G401 (cell line): ENCODE results near the gene FARP1. TPM values are rescaled to one million over a fixed set of nuclear protein-coding genes. Genes with fewer than 3 reads are reported as not detected.
A peak's percentile ranks its signal among the peaks of the same experiment; 100 is the strongest.

Experiments
- DNase-seq: peaks from one replicate; pipeline ENCODE4 v3.0.0-alpha.2; 2015; ENCODE audit warnings: low spot score
- in situ Hi-C: cut with HindIII; loops from 2 replicates; pipeline ENCODE4 v1.10.0; 2016; ENCODE audit warnings: low sequenced_read_pairs, mixed read lengths
- total RNA-seq: library from RNA; depleted of rRNA; stranded (reverse); fragments of >200 nt; shearing (Covaris generic); gene quantifications from 2 replicates; pipeline ENCODE4 v1.2.3, GENCODE V29; 2014

FARP1 gene
- total RNA-seq, 1 experiment from 2014 or later, result 50.3 TPM

- in situ Hi-C loops, result no loop called here
- DNase-seq, result no peak
Observed at GRCh38 chr13:98123176-98123575, 19.7 kb upstream of the FARP1 start.

- no peak for DNase-seq
- in situ Hi-C loops, result no loop called here
Observed at GRCh38 chr13:98129059-98129746, 13.7 kb upstream of the FARP1 start.

DNA sequence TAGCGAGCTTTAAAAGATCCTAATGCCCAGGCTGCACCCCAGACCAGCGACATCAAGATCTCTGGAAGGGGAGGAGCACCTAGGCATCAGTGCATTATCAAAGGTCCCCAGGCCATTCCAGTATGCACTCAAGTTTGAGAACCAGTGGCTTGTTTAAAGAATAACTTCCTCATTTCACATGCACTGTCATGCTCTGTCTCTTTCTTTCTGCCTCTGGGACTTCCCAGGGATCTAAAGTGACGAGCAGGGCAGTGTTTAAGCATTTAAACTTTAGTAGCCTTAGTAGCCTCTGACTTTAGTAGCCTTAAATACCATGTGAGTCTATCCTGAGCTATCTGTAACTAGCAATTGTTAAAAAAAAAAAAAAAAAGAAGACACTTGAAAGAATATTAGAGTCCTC is 8.9 kb upstream of the FARP1 start:
- in situ Hi-C loops, result no loop called here
- DNase-seq, result no peak

GRCh38 chr13:98134901-98135300 is 8.0 kb upstream of the FARP1 start:
- no peak for DNase-seq
- in situ Hi-C loops, result no loop called here

GRCh38 chr13:98141091-98141490 is 1.8 kb upstream of the FARP1 start:
- in situ Hi-C loops, result no loop called here
- no peak for DNase-seq

DNA sequence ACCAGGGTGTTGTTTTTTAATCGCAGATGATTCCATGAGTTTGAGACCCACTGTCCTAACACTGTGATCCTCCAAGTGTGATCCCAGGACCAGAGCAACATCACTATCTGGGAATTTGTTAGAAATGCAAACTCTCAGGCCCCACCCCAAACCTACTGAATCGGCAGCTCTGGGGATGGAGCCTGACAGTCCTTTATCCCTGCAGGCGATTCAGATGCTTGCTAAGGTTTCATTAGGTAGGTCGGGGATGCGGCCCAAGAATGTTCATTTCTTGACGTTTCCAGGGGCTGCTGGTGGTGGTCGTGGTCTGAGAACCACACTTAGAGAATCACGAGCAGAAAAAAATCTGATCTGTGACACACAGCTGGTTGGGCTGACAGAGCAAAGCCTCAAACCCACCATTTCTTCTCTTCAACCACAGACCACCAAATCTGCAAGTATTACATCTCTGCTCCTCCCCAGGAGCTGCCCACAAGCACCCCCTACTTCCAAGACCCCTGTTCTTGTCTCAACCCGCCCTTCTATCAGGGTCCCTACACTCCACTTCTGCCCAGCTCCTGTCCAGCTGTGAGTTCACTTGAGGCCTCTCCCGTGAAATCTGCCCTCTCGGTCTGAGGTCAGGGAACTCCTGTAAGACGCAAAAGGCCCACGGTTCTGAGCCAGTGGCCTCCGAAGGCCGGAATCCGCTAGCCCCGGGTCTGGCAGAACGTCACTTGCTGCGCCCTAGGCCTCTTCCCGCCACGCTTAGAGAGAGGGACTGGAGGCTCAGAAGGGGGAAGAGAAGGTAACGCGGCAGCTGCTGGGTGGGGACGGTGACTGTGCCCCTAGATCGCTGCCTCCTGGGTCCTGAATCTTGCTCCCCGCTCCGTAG is 1.1 kb upstream of the FARP1 start:
- no peak for DNase-seq
- in situ Hi-C loops, result no loop called here

DNA sequence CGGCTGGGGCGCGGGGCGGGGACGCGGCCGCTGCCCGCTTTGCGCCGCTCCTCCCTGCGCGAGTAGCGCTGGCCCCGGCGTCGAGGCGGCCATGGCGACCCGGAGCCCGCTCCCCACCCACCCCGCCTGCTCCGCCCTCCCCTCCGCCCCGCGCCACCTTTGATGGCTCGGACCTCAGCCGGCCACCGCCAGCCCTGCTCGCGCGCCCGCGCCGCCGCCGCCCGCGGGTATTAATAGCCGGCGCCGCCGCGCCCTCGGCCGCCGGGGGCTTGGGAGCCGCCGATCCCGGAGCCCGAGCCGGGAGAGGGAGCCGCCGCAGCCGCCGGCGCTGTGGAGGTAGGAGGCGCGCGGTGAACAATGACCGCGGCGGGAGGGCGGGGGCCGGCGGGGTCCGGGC is 261 bp downstream of the FARP1 start:
- DNase-seq, result no peak
- in situ Hi-C loops, result no loop called here

DNA sequence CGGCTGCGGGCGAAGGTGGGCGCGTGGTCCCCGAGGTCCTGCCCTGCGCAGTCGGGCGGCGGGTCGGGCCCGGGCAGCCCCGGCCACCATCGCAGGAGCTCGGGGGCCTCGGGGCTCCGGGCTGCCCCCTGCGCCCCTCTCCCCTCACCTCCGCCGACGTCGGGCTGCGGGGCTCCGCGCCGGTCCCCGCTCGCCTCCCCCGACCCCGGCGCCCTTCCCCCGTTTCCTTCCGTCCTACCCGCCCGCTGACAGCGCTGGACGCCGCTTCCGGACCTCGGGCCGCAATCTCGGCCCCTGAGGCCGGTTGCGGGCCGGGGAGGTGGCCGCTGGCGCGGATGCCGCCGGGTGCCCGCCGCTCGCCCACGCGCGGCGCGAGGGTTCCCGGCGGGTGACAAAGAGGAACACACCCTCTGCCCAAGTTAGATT is 720 bp downstream of the FARP1 start:
- in situ Hi-C loops, result no loop called here
- no peak for DNase-seq

DNA sequence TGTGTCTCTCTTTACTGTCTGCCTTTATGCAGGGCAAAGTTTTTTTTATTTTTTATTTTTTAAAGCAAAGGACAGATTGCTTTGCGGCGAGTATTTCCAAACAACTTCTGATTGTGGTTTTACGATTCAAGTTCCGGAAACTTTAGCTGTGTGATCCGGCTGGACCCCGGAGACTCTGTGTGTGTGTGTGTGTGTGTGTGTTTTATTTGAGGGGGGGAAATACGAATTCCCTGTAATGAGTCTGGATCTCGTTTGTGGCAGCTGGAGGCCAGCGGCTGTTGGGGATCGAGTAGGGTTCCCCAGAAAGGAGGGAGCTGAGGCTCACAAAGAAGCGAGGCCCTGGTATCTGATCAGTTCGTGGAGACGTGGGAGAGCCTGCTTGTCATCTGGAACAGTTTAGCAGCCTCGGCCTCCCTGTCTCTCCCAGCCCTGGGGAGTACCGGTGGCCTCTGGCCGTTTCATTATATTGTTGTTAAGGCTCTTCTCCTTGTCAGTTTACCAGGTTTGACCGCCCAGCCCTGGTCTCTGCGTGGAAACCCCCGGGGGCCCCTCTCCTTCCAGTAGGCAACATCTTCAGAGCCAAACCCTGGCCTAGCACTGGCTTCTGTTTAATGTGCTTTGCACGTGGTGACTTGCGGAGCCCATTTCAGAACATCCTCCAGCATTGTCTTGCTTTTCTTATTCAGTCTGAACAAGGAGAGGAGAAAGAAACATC is 1.3 kb downstream of the FARP1 start:
- in situ Hi-C loops, result no loop called here
- no peak for DNase-seq

GRCh38 chr13:98144801-98145350 is 2.0 kb downstream of the FARP1 start:
- peak; percentile 21 for DNase-seq
- in situ Hi-C loops, result no loop called here

DNA sequence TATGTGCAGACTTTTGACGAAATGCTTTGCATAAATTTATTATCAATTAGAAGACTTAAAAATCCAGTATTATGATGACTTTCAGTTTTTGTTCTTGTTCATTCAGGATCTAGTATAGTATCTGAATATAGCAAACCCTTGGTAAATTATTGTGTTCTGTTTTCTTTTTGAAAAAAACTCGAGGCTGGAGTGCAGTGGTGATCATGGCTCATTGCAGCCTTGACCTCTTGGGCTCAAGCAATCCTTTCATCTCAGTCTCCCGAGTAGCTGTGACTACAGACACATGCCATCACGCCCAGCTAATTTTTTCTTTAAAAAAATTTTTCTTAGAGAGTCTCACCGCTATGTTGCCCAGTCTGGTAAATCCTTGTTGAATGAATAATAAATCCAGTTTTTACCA is 4.6 kb downstream of the FARP1 start:
- no peak for DNase-seq
- in situ Hi-C loops, result no loop called here

GRCh38 chr13:98150832-98151479 is 8.1 kb downstream of the FARP1 start:
- DNase-seq, result no peak
- in situ Hi-C loops, result no loop called here

GRCh38 chr13:98155475-98156109 is 12.7 kb downstream of the FARP1 start:
- in situ Hi-C loops, result no loop called here
- DNase-seq, result no peak

DNA sequence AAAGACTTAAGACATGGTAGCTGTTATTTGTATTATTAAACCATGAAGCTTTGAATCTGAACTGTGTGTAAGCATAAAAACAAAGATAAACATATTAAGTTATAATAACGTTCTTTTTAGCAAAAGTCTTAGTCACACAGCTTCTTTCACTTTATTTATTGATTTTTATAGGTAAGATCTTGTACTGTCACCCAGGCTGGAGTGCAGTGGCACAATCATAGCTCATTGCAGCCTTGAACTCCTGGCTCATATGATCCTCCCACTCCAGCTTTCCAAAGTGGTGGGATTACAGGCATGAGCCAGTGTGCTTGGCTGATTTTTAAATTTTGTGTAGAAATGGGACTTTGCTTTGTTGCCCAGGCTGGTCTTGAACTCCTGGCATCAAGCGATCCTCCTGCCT is 13.4 kb downstream of the FARP1 start:
- no peak for DNase-seq
- in situ Hi-C loops, result no loop called here

DNA sequence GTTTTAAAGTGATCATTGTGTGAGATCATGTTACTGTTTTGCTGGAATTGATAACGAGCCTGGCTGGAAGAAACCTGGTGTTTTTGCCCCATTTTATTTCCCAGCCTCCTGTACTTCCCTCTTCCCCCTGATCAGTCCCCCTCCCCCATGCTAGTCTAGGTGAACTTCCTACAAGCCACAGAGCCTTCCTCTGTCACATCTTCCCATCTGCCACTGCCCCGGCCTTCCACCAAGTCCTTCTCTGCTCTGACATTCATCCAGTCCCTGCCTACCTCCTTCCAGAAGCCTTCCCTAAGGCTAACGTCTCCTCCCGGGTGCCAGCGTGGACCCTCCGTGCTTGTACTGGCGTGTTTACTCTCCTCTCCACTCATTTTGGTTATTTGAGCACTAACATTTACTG is 14.3 kb downstream of the FARP1 start:
- no peak for DNase-seq
- in situ Hi-C loops, result no loop called here

GRCh38 chr13:98157609-98158008 is 14.7 kb downstream of the FARP1 start:
- DNase-seq, result no peak
- in situ Hi-C loops, result no loop called here

DNA sequence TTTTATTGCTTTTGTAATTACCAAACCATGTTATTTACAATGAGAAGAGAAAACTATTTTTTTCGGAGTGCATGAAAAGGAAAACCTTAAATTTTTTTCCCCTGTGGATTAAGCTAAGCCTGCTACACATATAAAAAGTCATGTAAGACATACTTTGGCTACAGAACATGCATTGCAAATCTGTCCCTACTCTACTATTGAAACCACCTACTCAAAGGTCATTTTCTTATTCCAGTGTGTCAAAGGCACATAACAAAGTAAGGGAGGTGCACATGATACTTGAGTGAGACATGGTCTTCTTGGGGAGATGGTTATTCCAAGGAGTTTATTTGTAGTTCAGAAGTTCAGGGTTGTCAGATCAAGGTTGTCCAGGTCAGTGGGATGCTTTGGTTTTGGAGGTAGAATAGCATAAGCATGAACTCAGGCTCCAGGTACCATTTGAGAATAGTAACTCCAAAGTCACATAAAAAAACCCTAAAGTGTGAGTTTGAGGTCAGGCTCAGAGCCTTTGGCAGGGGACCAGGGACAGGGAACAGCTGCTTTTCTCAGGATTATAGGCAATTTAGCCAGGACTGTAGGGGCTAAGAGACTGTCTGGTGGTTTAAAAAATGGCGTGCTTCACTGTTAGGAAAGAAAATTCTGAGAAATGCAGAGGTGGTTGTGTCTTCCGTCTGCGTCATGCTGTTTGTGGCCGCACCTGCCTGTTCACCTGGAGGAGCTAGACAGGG is 15.4 kb downstream of the FARP1 start:
- no peak for DNase-seq
- in situ Hi-C loops, result no loop called here

DNA sequence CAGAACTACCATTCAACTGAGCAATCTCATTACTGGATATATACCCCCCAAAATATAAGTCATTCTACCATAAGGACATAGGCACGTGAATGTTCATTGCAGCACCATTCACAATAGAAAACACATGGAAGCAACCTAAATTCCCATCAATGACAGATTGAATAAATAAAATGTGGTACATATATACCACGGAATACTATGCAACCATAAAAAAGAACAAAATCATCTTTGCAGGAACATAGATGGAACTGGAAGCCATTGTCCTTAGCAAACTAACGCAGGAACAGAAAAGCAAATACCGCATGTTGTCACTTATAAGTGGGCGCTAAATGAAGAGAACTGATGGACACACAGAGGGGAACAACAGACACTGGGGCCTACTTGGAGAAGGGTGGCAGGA is 20.0 kb downstream of the FARP1 start:
- no peak for DNase-seq
- in situ Hi-C loops, result no loop called here
